Measurements from ENCODE around the gene PMEL.

GRCh38 chr12:55965941-55966407 is at the start of gene PMEL:
- TF ChIP-seq, protein P1, sequence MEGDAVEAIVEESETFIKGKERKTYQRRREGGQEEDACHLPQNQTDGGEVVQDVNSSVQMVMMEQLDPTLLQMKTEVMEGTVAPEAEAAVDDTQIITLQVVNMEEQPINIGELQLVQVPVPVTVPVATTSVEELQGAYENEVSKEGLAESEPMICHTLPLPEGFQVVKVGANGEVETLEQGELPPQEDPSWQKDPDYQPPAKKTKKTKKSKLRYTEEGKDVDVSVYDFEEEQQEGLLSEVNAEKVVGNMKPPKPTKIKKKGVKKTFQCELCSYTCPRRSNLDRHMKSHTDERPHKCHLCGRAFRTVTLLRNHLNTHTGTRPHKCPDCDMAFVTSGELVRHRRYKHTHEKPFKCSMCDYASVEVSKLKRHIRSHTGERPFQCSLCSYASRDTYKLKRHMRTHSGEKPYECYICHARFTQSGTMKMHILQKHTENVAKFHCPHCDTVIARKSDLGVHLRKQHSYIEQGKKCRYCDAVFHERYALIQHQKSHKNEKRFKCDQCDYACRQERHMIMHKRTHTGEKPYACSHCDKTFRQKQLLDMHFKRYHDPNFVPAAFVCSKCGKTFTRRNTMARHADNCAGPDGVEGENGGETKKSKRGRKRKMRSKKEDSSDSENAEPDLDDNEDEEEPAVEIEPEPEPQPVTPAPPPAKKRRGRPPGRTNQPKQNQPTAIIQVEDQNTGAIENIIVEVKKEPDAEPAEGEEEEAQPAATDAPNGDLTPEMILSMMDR (IDR thresholded peaks at IDR 0.05), result no peak
- TF ChIP-seq POLR2A (IDR thresholded peaks at IDR 0.05), result no peak

Measured in adrenal gland (tissue), 5 donors.